GM19328 (cell line): ENCODE data around the gene KRTAP5-10.
"Not testable (repeated sequence)": the region's sequence is repeated elsewhere in the genome, so short reads cannot be mapped to it uniquely, and the experiment has no call there.

Experiments
- ATAC-seq: cut with Tn5 transposase; IDR thresholded peaks from one replicate; pipeline ENCODE4 v1.9.1; 2021; ENCODE audit warnings: mild to moderate bottlenecking, moderate library complexity; ENCODE audit not compliant: unreplicated experiment

The KRTAP5-10 gene

GRCh38 chr11:71607520-71608216, 42.3 kb downstream of the KRTAP5-10 start:
- ATAC-seq, result not testable (repeated sequence)

GRCh38 chr11:71608272-71608671, 42.9 kb downstream of the KRTAP5-10 start:
- ATAC-seq, result not testable (repeated sequence)

GRCh38 chr11:71611218-71611910, 46.0 kb downstream of the KRTAP5-10 start:
- not testable (repeated sequence) for ATAC-seq

GRCh38 chr11:71613931-71614330, 48.6 kb downstream of the KRTAP5-10 start:
- ATAC-seq, result not testable (repeated sequence)

GRCh38 chr11:71614366-71614917, 49.1 kb downstream of the KRTAP5-10 start:
- ATAC-seq, result not testable (repeated sequence)

- not testable (repeated sequence) for ATAC-seq
Measured at GRCh38 chr11:71615003-71615402, 49.6 kb downstream of the KRTAP5-10 start.
